ENCODE results near the gene SLC9A9. TPM values are rescaled to one million over a fixed set of nuclear protein-coding genes. Genes with fewer than 3 reads are reported as not detected.

SLC9A9 gene
- polyA plus RNA-seq, 2 donors, result 8.3 to 11.9 TPM

DNA sequence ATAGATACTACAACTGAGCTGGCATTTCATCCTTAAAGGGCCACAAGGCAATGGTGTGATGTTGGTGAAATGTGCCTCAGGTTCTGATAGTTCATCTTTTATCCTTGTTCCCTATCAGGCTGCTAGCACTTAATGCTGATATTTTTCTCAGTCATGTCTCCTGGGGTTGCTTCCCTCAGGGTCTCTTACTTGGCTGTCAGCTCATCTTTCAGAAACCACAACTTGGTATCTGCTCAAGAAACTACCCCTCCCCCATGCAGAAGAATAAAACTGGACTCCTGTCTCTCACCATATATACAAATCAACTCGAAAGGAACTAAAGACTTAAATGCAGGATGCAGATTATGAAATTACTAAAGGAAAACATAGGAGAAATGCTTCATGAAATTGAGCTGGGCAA, 420.6 kb downstream of the SLC9A9 start:
- 74 to 78% methylated on average over 1 of the region's 1 CpG for WGBS, 2 donors
- Histone ChIP-seq H3K27ac (ENCODE audit: low read depth in 2 of 2, low read length in 1 of 2) (no peak overlapping the region), H3K27me3 (ENCODE audit: control insufficient read depth in 1 of 2, insufficient read depth in 2 of 2, low read length in 2 of 2) (no peaks in the 10 kb centered on the region), H3K4me1 (ENCODE audit: control insufficient read depth in 2 of 2, insufficient read depth in 2 of 2, low read length in 1 of 2) (no peaks in the 10 kb centered on the region), H3K4me3 (ENCODE audit: low read depth in 1 of 2, low read length in 2 of 2) (no peak overlapping the region), H3K9me3 (ENCODE audit: control insufficient read depth in 2 of 2, insufficient read depth in 1 of 2, low read depth in 1 of 2, low read length in 1 of 2) (no peaks in the 10 kb centered on the region), H3K36me3 (ENCODE audit: control insufficient read depth in 2 of 2, insufficient read depth in 2 of 2, low read length in 1 of 2) (no peaks in the 10 kb centered on the region)

- Histone ChIP-seq H3K27me3 (ENCODE audit: control insufficient read depth in 1 of 2, insufficient read depth in 2 of 2, low read length in 2 of 2) (no peaks in the 10 kb centered on the region), H3K4me3 (ENCODE audit: low read depth in 1 of 2, low read length in 2 of 2) (no peak overlapping the region), H3K4me1 (ENCODE audit: control insufficient read depth in 2 of 2, insufficient read depth in 2 of 2, low read length in 1 of 2) (no peaks in the 10 kb centered on the region), H3K27ac (ENCODE audit: low read depth in 2 of 2, low read length in 1 of 2) (no peak overlapping the region), H3K36me3 (ENCODE audit: control insufficient read depth in 2 of 2, insufficient read depth in 2 of 2, low read length in 1 of 2) (no peaks in the 10 kb centered on the region), H3K9me3 (ENCODE audit: control insufficient read depth in 2 of 2, insufficient read depth in 1 of 2, low read depth in 1 of 2, low read length in 1 of 2) (no peaks in the 10 kb centered on the region)
- WGBS, 2 donors, result 96 to 98% methylated on average over 1 of the region's 1 CpG
These were observed 423.4 kb downstream of the SLC9A9 start for GRCh38 chr3:143424874-143425273.

DNA sequence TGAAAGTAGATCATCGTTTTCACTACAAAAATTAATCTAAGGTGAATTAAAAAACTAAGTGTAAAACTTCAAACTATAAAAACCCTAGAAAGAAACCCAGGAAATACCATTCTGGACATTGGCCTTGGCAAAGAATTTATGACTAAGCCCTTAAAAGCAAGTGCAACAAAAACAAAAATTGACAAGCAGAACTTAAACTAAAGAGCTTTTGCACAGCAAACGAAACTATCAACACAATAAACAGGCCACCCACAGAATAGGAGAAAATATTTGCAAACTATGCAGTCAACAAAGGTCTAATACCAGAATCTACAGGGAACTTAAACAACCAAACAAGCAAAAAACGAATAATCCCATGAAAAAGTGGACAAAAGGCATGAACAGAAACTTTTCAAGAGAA, 426.7 kb downstream of the SLC9A9 start:
- 78 to 81% methylated on average over 3 of the region's 3 CpGs for WGBS, 2 donors
- Histone ChIP-seq H3K4me1 (ENCODE audit: control insufficient read depth in 2 of 2, insufficient read depth in 2 of 2, low read length in 1 of 2) (no peaks in the 10 kb centered on the region), H3K36me3 (ENCODE audit: control insufficient read depth in 2 of 2, insufficient read depth in 2 of 2, low read length in 1 of 2) (no peaks in the 10 kb centered on the region)

GRCh38 chr3:143419611-143420010, 428.7 kb downstream of the SLC9A9 start:
- no peaks in the 10 kb centered on the region for H3K36me3 ChIP-seq (ENCODE audit: control insufficient read depth in 2 of 2, insufficient read depth in 2 of 2, low read length in 1 of 2)
- no peak overlapping the region for H3K4me3 ChIP-seq (ENCODE audit: low read depth in 1 of 2, low read length in 2 of 2)
- H3K27ac ChIP-seq (ENCODE audit: low read depth in 2 of 2, low read length in 1 of 2), result no peak overlapping the region
- H3K4me1 ChIP-seq (ENCODE audit: control insufficient read depth in 2 of 2, insufficient read depth in 2 of 2, low read length in 1 of 2), result no peaks in the 10 kb centered on the region
- no peaks in the 10 kb centered on the region for H3K27me3 ChIP-seq (ENCODE audit: control insufficient read depth in 1 of 2, insufficient read depth in 2 of 2, low read length in 2 of 2)
- no peaks in the 10 kb centered on the region for H3K9me3 ChIP-seq (ENCODE audit: control insufficient read depth in 2 of 2, insufficient read depth in 1 of 2, low read depth in 1 of 2, low read length in 1 of 2)
- WGBS, 2 donors, result 93 to 95% methylated on average over 3 of the region's 3 CpGs

More for the DNA sequence above, 426.7 kb downstream of the SLC9A9 start:
- Histone ChIP-seq H3K4me3 (ENCODE audit: low read depth in 1 of 2, low read length in 2 of 2) (no peak overlapping the region), H3K27me3 (ENCODE audit: control insufficient read depth in 1 of 2, insufficient read depth in 2 of 2, low read length in 2 of 2) (no peaks in the 10 kb centered on the region), H3K27ac (ENCODE audit: low read depth in 2 of 2, low read length in 1 of 2) (no peak overlapping the region), H3K9me3 (ENCODE audit: control insufficient read depth in 2 of 2, insufficient read depth in 1 of 2, low read depth in 1 of 2, low read length in 1 of 2) (no peaks in the 10 kb centered on the region)

- no peaks in the 10 kb centered on the region for H3K36me3 ChIP-seq (ENCODE audit: control insufficient read depth in 2 of 2, insufficient read depth in 2 of 2, low read length in 1 of 2)
- WGBS, 2 donors, result 94 to 96% methylated on average over 3 of the region's 3 CpGs
- no peak overlapping the region for H3K4me3 ChIP-seq (ENCODE audit: low read depth in 1 of 2, low read length in 2 of 2)
- no peaks in the 10 kb centered on the region for H3K4me1 ChIP-seq (ENCODE audit: control insufficient read depth in 2 of 2, insufficient read depth in 2 of 2, low read length in 1 of 2)
- H3K27ac ChIP-seq (ENCODE audit: low read depth in 2 of 2, low read length in 1 of 2), result no peak overlapping the region
- H3K9me3 ChIP-seq (ENCODE audit: control insufficient read depth in 2 of 2, insufficient read depth in 1 of 2, low read depth in 1 of 2, low read length in 1 of 2), result no peaks in the 10 kb centered on the region
- no peaks in the 10 kb centered on the region for H3K27me3 ChIP-seq (ENCODE audit: control insufficient read depth in 1 of 2, insufficient read depth in 2 of 2, low read length in 2 of 2)
These were observed 429.9 kb downstream of the SLC9A9 start for GRCh38 chr3:143418391-143418790.

DNA sequence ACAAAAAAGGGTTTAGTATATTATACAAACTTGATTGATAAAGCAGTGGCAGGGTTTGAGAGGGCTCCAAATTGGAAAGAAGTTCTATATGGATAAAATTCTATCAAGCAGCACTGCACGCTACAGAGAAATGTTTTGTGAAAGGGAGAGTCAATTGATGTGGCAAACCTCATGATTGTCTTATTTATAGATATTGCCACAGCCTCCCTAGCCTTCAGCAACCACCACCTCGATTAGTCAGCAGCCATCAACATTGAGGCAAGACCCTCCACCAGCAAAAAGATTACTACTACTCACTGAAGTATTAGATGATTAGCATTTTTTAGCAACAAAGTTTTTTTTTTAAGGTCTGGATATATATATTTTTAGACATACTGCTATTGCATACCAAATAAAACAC, 432.0 kb downstream of the SLC9A9 start:
- H3K27me3 ChIP-seq (ENCODE audit: control insufficient read depth in 1 of 2, insufficient read depth in 2 of 2, low read length in 2 of 2), result no peaks in the 10 kb centered on the region
- no peak overlapping the region for H3K27ac ChIP-seq (ENCODE audit: low read depth in 2 of 2, low read length in 1 of 2)
- no peaks in the 10 kb centered on the region for H3K4me1 ChIP-seq (ENCODE audit: control insufficient read depth in 2 of 2, insufficient read depth in 2 of 2, low read length in 1 of 2)
- no peaks in the 10 kb centered on the region for H3K9me3 ChIP-seq (ENCODE audit: control insufficient read depth in 2 of 2, insufficient read depth in 1 of 2, low read depth in 1 of 2, low read length in 1 of 2)
- no peak overlapping the region for H3K4me3 ChIP-seq (ENCODE audit: low read depth in 1 of 2, low read length in 2 of 2)
- 90 to 94% methylated on average over 2 of the region's 2 CpGs for WGBS, 2 donors
- H3K36me3 ChIP-seq (ENCODE audit: control insufficient read depth in 2 of 2, insufficient read depth in 2 of 2, low read length in 1 of 2), result no peaks in the 10 kb centered on the region

DNA sequence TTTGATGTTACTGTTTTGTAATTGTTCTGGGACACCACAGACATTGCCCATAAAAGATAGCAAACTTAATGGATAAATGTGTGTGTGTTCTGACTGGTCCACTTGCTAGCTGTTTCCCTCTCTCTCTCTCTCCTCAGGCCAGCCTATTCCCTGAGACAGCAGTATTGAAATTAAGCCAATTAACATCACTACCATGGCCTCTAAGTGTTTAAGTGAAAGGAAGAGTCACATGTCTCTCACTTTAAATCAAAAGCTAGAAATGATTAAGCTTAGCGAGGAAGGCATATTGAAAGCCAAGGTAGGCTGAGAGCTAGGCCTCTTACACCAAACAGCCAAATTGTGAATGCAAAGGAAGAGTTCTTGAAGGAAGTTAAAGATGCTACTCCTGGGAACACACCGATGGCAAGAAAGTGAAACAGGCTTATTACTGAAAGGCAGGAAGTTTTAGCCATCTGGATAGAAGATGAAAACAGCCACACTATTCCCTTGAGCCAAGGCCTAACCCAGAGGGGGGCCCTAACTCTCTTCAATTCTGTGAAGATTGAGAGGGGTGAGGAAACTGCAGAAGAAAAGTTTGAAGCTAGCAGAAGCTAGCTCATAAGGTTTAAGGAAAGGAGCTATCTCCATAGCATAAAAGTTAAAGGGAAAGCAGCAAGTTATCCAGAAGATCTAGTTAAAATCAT, 433.6 kb downstream of the SLC9A9 start:
- WGBS, 2 donors, result 72 to 75% methylated on average over 2 of the region's 2 CpGs
- Histone ChIP-seq H3K27ac (ENCODE audit: low read depth in 2 of 2, low read length in 1 of 2) (no peak overlapping the region), H3K27me3 (ENCODE audit: control insufficient read depth in 1 of 2, insufficient read depth in 2 of 2, low read length in 2 of 2) (no peaks in the 10 kb centered on the region), H3K4me1 (ENCODE audit: control insufficient read depth in 2 of 2, insufficient read depth in 2 of 2, low read length in 1 of 2) (no peaks in the 10 kb centered on the region), H3K9me3 (ENCODE audit: control insufficient read depth in 2 of 2, insufficient read depth in 1 of 2, low read depth in 1 of 2, low read length in 1 of 2) (no peaks in the 10 kb centered on the region), H3K4me3 (ENCODE audit: low read depth in 1 of 2, low read length in 2 of 2) (no peak overlapping the region), H3K36me3 (ENCODE audit: control insufficient read depth in 2 of 2, insufficient read depth in 2 of 2, low read length in 1 of 2) (no peaks in the 10 kb centered on the region)

GRCh38 chr3:143413372-143413771, 434.9 kb downstream of the SLC9A9 start:
- H3K27me3 ChIP-seq (ENCODE audit: control insufficient read depth in 1 of 2, insufficient read depth in 2 of 2, low read length in 2 of 2), result no peaks in the 10 kb centered on the region
- no peaks in the 10 kb centered on the region for H3K9me3 ChIP-seq (ENCODE audit: control insufficient read depth in 2 of 2, insufficient read depth in 1 of 2, low read depth in 1 of 2, low read length in 1 of 2)
- no peak overlapping the region for H3K27ac ChIP-seq (ENCODE audit: low read depth in 2 of 2, low read length in 1 of 2)
- WGBS, 2 donors, result 61 to 78% methylated on average over 4 of the region's 4 CpGs
- H3K4me1 ChIP-seq (ENCODE audit: control insufficient read depth in 2 of 2, insufficient read depth in 2 of 2, low read length in 1 of 2), result no peaks in the 10 kb centered on the region
- no peaks in the 10 kb centered on the region for H3K36me3 ChIP-seq (ENCODE audit: control insufficient read depth in 2 of 2, insufficient read depth in 2 of 2, low read length in 1 of 2)
- no peak overlapping the region for H3K4me3 ChIP-seq (ENCODE audit: low read depth in 1 of 2, low read length in 2 of 2)

DNA sequence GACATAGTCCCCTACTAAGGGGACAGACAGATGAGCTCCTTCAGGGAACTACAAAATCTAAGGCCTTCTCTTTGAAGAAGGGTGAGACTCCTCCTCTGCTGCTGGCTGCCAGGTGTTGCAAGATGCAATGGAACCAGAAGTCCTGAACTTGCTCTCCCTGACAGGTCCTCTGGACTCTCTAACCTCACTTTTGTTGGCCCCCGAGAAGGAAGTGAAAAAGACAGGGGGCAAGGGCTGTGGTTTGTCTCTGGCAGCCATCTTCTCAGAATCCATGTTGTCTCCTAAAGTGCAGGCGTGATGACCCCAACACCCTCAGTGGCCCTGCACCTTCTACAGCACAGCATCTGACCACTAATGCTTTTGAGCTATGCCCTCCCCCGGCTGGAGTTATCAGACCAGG, 436.2 kb downstream of the SLC9A9 start:
- Histone ChIP-seq H3K4me1 (ENCODE audit: control insufficient read depth in 2 of 2, insufficient read depth in 2 of 2, low read length in 1 of 2) (no peaks in the 10 kb centered on the region), H3K27me3 (ENCODE audit: control insufficient read depth in 1 of 2, insufficient read depth in 2 of 2, low read length in 2 of 2) (no peaks in the 10 kb centered on the region), H3K4me3 (ENCODE audit: low read depth in 1 of 2, low read length in 2 of 2) (no peak overlapping the region), H3K9me3 (ENCODE audit: control insufficient read depth in 2 of 2, insufficient read depth in 1 of 2, low read depth in 1 of 2, low read length in 1 of 2) (no peaks in the 10 kb centered on the region), H3K27ac (ENCODE audit: low read depth in 2 of 2, low read length in 1 of 2) (no peak overlapping the region), H3K36me3 (ENCODE audit: control insufficient read depth in 2 of 2, insufficient read depth in 2 of 2, low read length in 1 of 2) (no peaks in the 10 kb centered on the region)
- WGBS, 2 donors, result 90 to 96% methylated on average over 3 of the region's 3 CpGs

GRCh38 chr3:143410259-143410658, 438.0 kb downstream of the SLC9A9 start:
- WGBS, 2 donors, result 82 to 85% methylated on average over 1 of the region's 1 CpG
- H3K9me3 ChIP-seq (ENCODE audit: control insufficient read depth in 2 of 2, insufficient read depth in 1 of 2, low read depth in 1 of 2, low read length in 1 of 2), result no peaks in the 10 kb centered on the region
- no peaks in the 10 kb centered on the region for H3K27me3 ChIP-seq (ENCODE audit: control insufficient read depth in 1 of 2, insufficient read depth in 2 of 2, low read length in 2 of 2)
- H3K4me1 ChIP-seq (ENCODE audit: control insufficient read depth in 2 of 2, insufficient read depth in 2 of 2, low read length in 1 of 2), result no peaks in the 10 kb centered on the region
- no peaks in the 10 kb centered on the region for H3K36me3 ChIP-seq (ENCODE audit: control insufficient read depth in 2 of 2, insufficient read depth in 2 of 2, low read length in 1 of 2)
- H3K4me3 ChIP-seq (ENCODE audit: low read depth in 1 of 2, low read length in 2 of 2), result no peak overlapping the region
- H3K27ac ChIP-seq (ENCODE audit: low read depth in 2 of 2, low read length in 1 of 2), result no peak overlapping the region
